ENCODE data around the gene KIF18A.
"Not testable (repeated sequence)": the region's sequence is repeated elsewhere in the genome, so short reads cannot be mapped to it uniquely, and the experiment has no call there.

The KIF18A gene

GRCh38 chr11:28106353-28107043, 1.5 kb downstream of the KIF18A start:
- no peak for DNase-seq

- DNase-seq = no peak
These were observed 2.1 kb downstream of the KIF18A start for GRCh38 chr11:28105869-28106268.

- DNase-seq = no peak
These were observed 3.0 kb downstream of the KIF18A start for GRCh38 chr11:28104984-28105383.

- DNase-seq = no peak
These were observed 3.5 kb downstream of the KIF18A start for GRCh38 chr11:28104425-28104824.

GRCh38 chr11:28102300-28102699, 5.7 kb downstream of the KIF18A start:
- DNase-seq = not testable (repeated sequence)

- no peak for DNase-seq
These were observed 7.3 kb downstream of the KIF18A start for GRCh38 chr11:28100665-28101064.

- DNase-seq = no peak
These were observed 8.2 kb downstream of the KIF18A start for GRCh38 chr11:28099715-28100114.

- DNase-seq = no peak
These were observed 9.7 kb downstream of the KIF18A start for GRCh38 chr11:28098257-28098656.

- DNase-seq = no peak
These were observed 15.2 kb downstream of the KIF18A start for GRCh38 chr11:28092786-28093185.

GRCh38 chr11:28090052-28090749, 17.8 kb downstream of the KIF18A start:
- DNase-seq = no peak

GRCh38 chr11:28089378-28089777, 18.6 kb downstream of the KIF18A start:
- DNase-seq = no peak

- DNase-seq = not testable (repeated sequence)
These were observed 20.3 kb downstream of the KIF18A start for GRCh38 chr11:28087693-28088092.

GRCh38 chr11:28087192-28087591, 20.8 kb downstream of the KIF18A start:
- DNase-seq = not testable (repeated sequence)

GRCh38 chr11:28086569-28086968, 21.4 kb downstream of the KIF18A start:
- no peak for DNase-seq

GRCh38 chr11:28083118-28083517, 24.8 kb downstream of the KIF18A start:
- DNase-seq = no peak

- no peak for DNase-seq
These were observed 30.4 kb downstream of the KIF18A start for GRCh38 chr11:28077521-28077920.

GRCh38 chr11:28072321-28072720, 35.6 kb downstream of the KIF18A start:
- no peak for DNase-seq

- no peak for DNase-seq
These were observed 36.7 kb downstream of the KIF18A start for GRCh38 chr11:28071305-28071704.

- no peak for DNase-seq
These were observed 49.6 kb downstream of the KIF18A start for GRCh38 chr11:28058333-28058732.

GRCh38 chr11:28054821-28055220, 53.1 kb downstream of the KIF18A start:
- no peak for DNase-seq

- DNase-seq = no peak
These were observed 58.4 kb downstream of the KIF18A start for GRCh38 chr11:28049338-28050216.

- DNase-seq = no peak
These were observed 59.1 kb downstream of the KIF18A start for GRCh38 chr11:28048812-28049211.

- DNase-seq = no peak
These were observed 63.8 kb downstream of the KIF18A start for GRCh38 chr11:28043930-28044709.

Measured in NCI-H146 (cell line).